GM12878 (cell line): ENCODE data around the gene IFI27L1. TPM values are rescaled to one million over a fixed set of nuclear protein-coding genes. Genes with fewer than 3 reads are reported as not detected.

Experiments
- ATAC-seq: fragments of 200-7000 bp; cut with Tn5 transposase; 3 replicates; pipeline ENCODE4 v1.9.1; 2020; ENCODE audit warnings: mild to moderate bottlenecking, moderate library complexity
- BruUV-seq: library from RNA; stranded (reverse); fragments of 400-500 nt; replicated peaks from 2 replicates; lab custom pipeline; 2021; lab: Mats Ljungman, UMichigan
- CTCF ChIA-PET: fragments of 300-600 bp; sonication (Branson Sonifier 250); formaldehyde crosslinking; extraction: SDS; loops from one replicate; lab custom pipeline; 2021; ENCODE audit warnings: inconsistent platforms; lab: Yijun Ruan, JAX
- POLR2A ChIA-PET: fragments of 350-600 bp; formaldehyde crosslinking; extraction: SDS; loops from one replicate; lab custom pipeline; 2021; ENCODE audit warnings: inconsistent platforms; lab: Charles Lee
- RAD21 ChIA-PET: fragments of 300-600 bp; sonication (Branson Sonifier 250); formaldehyde crosslinking; loops from one replicate; lab custom pipeline; 2023; ENCODE audit warnings: antibody characterized with exemption; ENCODE audit not compliant: unreplicated experiment; lab: Charles Lee
- SMC1A ChIA-PET: fragments of 300-600 bp; sonication (Branson Sonifier 250); formaldehyde crosslinking; loops from one replicate; lab custom pipeline; 2023; ENCODE audit not compliant: unreplicated experiment, uncharacterized antibody; lab: Charles Lee
- DNase-seq: peaks from one replicate; pipeline ENCODE4 v3.0.0-alpha.2; 2011; ENCODE audit warnings: low read depth, low spot score
- FAIRE-seq: peaks from 3 replicates; lab custom pipeline; 2011; peaks lifted over from hg19 to GRCh38; lab: Jason Lieb, UNC
- H2AFZ ChIP-seq: 2 replicates; pipeline ENCODE4 v1.6.0; 2011; ENCODE audit warnings: low read depth, low read length, control low read depth; ENCODE audit not compliant: control insufficient read depth
- H3K27ac ChIP-seq: 2 replicates; pipeline ENCODE4 v1.5.1; 2011; ENCODE audit warnings: control low read depth; ENCODE audit not compliant: control insufficient read depth, insufficient read depth
- H3K27me3 ChIP-seq, 2 experiments: replicated peaks in 1 of 2; 2 replicates each; pipeline versions ENCODE4 v1.6.0 to v1.6.1; 2011; ENCODE audit warnings: low read length in 1 of 2; ENCODE audit not compliant: control insufficient read depth in 2 of 2, insufficient read depth in 2 of 2
- H3K36me3 ChIP-seq, 2 experiments: 2 replicates each; pipeline ENCODE4 v1.5.1; 2011; ENCODE audit warnings: low read length in 1 of 2; ENCODE audit not compliant: control insufficient read depth in 2 of 2, insufficient read depth in 2 of 2
- H3K4me1 ChIP-seq: 2 replicates; pipeline ENCODE4 v1.6.1; 2011; ENCODE audit warnings: mild to moderate bottlenecking, low read length, moderate library complexity, mixed read lengths; ENCODE audit not compliant: control insufficient read depth, insufficient read depth
- H3K4me2 ChIP-seq: 2 replicates; pipeline ENCODE4 v1.6.0; 2011; ENCODE audit warnings: control low read depth; ENCODE audit not compliant: control insufficient read depth, insufficient read depth
- H3K4me3 ChIP-seq: fragments of 200-600 bp; sonication (generic); 2 replicates; pipeline ENCODE4 v1.5.1; 2016
- H3K79me2 ChIP-seq: 2 replicates; pipeline ENCODE4 v1.6.0; 2011; ENCODE audit warnings: low read length; ENCODE audit not compliant: control insufficient read depth, insufficient read depth
- H3K9ac ChIP-seq: 2 replicates; pipeline ENCODE4 v1.8.0; 2011; ENCODE audit warnings: low read length, control low read depth, mixed read lengths; ENCODE audit not compliant: control insufficient read depth, insufficient read depth
- H3K9me3 ChIP-seq: replicated peaks from 3 replicates; pipeline ENCODE4 v1.5.1; 2011; ENCODE audit warnings: mild to moderate bottlenecking, low read length; ENCODE audit not compliant: control insufficient read depth, insufficient read depth
- H4K20me1 ChIP-seq: 2 replicates; pipeline ENCODE4 v1.6.0; 2011; ENCODE audit not compliant: control insufficient read depth, insufficient read depth
- BCLAF1 ChIP-seq: fragments of 450-650 bp; IDR thresholded peaks from 2 replicates; pipeline ENCODE4 v1.6.1; 2017; ENCODE audit warnings: antibody characterized with exemption, mild to moderate bottlenecking, moderate library complexity
- EGR1 ChIP-seq, 2 experiments: IDR thresholded peaks; 1 replicate in 1 of 2; 2 replicates in 1 of 2; pipeline ENCODE4 v1.6.1; 2011 to 2012; ENCODE audit warnings: low read depth in 2 of 2, low read length in 2 of 2, borderline replicate concordance in 1 of 2, mild to moderate bottlenecking in 1 of 2, moderate library complexity in 1 of 2
- EP300 ChIP-seq, 2 experiments: fragments of 150-350 bp in 1 of 2; IDR thresholded peaks; 2 replicates each; pipeline ENCODE4 v1.6.1; 2011 to 2012; ENCODE audit warnings: low read depth in 2 of 2, low read length in 2 of 2, borderline replicate concordance in 1 of 2, improper control_type of control experiment in 1 of 2, inconsistent platforms in 1 of 2; ENCODE audit not compliant: control insufficient read depth in 1 of 2
- ETV6 ChIP-seq, 2 experiments: fragments of 450-650 bp in 1 of 2; IDR thresholded peaks in 1 of 2; conservative IDR thresholded peaks in 1 of 2; 2 replicates each; pipeline ENCODE4 v1.6.1; 2014; ENCODE audit warnings: antibody characterized with exemption in 1 of 2, borderline replicate concordance in 1 of 2, low read depth in 1 of 2, mild to moderate bottlenecking in 1 of 2, moderate library complexity in 1 of 2
- HDAC6 ChIP-seq: fragments of 200-600 bp; sonication (generic); IDR thresholded peaks from one replicate; pipeline ENCODE4 v1.8.0; 2017; ENCODE audit warnings: antibody characterized with exemption; ENCODE audit not compliant: unreplicated experiment
- IRF5 ChIP-seq: fragments of 450-650 bp; IDR thresholded peaks from 2 replicates; pipeline ENCODE4 v1.6.1; 2017; ENCODE audit warnings: borderline replicate concordance
- MYB ChIP-seq: fragments of 150-350 bp; IDR thresholded peaks from 2 replicates; pipeline ENCODE4 v1.6.1; 2014; ENCODE audit warnings: mild to moderate bottlenecking, low read depth, low read length, borderline replicate concordance
- NFYB ChIP-seq: IDR thresholded peaks from 2 replicates; pipeline ENCODE4 v1.6.1; 2011; ENCODE audit warnings: low read depth, mild to moderate bottlenecking, low read length, improper control_type of control experiment, moderate library complexity; ENCODE audit not compliant: insufficient read depth
- SIN3A ChIP-seq: IDR thresholded peaks from 2 replicates; pipeline ENCODE4 v1.6.1; 2012; ENCODE audit warnings: low read depth, low read length, improper control_type of control experiment
- SKIL ChIP-seq: fragments of 450-650 bp; IDR thresholded peaks from 2 replicates; pipeline ENCODE4 v1.6.1; 2017; ENCODE audit warnings: mild to moderate bottlenecking, low read depth, inconsistent platforms; ENCODE audit not compliant: poor library complexity, severe bottlenecking
- ZSCAN29 ChIP-seq: fragments of 450-650 bp; IDR thresholded peaks from 2 replicates; pipeline ENCODE4 v1.6.1; 2017; ENCODE audit warnings: mild to moderate bottlenecking, moderate library complexity
- ZZZ3 ChIP-seq: IDR thresholded peaks from 2 replicates; pipeline ENCODE4 v1.6.1; 2011; ENCODE audit warnings: low read depth; ENCODE audit not compliant: control insufficient read depth, insufficient read length
- WGBS: methylation state at CpG from one replicate; pipeline ENCODE4 v1.1.6; 2016; ENCODE audit warnings: low lambda C conversion rate; ENCODE audit not compliant: insufficient replicate concordance, insufficient coverage; ENCODE audit errors: missing lambda C conversion rate; 5-methylcytosine and 5-hydroxymethylcytosine counted together
- in situ Hi-C: fragments of 300-500 bp; cut with MboI; formaldehyde crosslinking; loops from 9 replicates; pipeline ENCODE4 v1.14.3; 2018; ENCODE audit warnings: mixed read lengths
- intact Hi-C: fragments of 100-400 bp; cut with micrococcal nuclease; formaldehyde crosslinking; loops from one replicate; pipeline ENCODE4 v1.14.2; 2022; ENCODE audit not compliant: unreplicated experiment
- polyA plus RNA-seq, 11 experiments: library from polyadenylated mRNA; depleted of rRNA in 4 of 11; unstranded in 6 of 11; stranded (reverse) in 5 of 11; fragments of >200 nt; fragmentation: Nextera tagmentation in 4 of 11; fragmentation: Illumina TruSeq in 1 of 11; extraction: Ambion mirVana in 4 of 11; extraction: Trizol in 1 of 11; gene quantifications; 1 replicate in 1 of 11; 2 replicates in 10 of 11; pipeline versions ENCODE4 v1.2.1 to v1.2.3, GENCODE V29; 2011 to 2016; ENCODE audit warnings: inconsistent platforms in 2 of 11, missing spikeins in 2 of 11, low read depth in 1 of 11
- total RNA-seq, 4 experiments: library from RNA; depleted of rRNA in 3 of 4; stranded (reverse); fragments of >200 nt in 3 of 4; fragmentation: Illumina TruSeq in 1 of 4; extraction: Trizol in 1 of 4; gene quantifications; 2 replicates each; pipeline versions ENCODE4 v1.2.1 to v1.2.3, GENCODE V29; 2013 to 2021
- TF ChIP-seq, protein P1 (sequence below): fragments of 450-650 bp; IDR thresholded peaks from 2 replicates; pipeline ENCODE4 v1.6.1; 2018; ENCODE audit warnings: mild to moderate bottlenecking, low read depth, moderate library complexity; ENCODE audit not compliant: partially characterized antibody

Gene IFI27L1
- total and polyA plus RNA-seq, 10 of the 15 experiments (the other 5 are each of a cell fraction or from before 2014, with no cell fraction given) = 17.4 to 38.8 (median 27.6) TPM

DNA sequence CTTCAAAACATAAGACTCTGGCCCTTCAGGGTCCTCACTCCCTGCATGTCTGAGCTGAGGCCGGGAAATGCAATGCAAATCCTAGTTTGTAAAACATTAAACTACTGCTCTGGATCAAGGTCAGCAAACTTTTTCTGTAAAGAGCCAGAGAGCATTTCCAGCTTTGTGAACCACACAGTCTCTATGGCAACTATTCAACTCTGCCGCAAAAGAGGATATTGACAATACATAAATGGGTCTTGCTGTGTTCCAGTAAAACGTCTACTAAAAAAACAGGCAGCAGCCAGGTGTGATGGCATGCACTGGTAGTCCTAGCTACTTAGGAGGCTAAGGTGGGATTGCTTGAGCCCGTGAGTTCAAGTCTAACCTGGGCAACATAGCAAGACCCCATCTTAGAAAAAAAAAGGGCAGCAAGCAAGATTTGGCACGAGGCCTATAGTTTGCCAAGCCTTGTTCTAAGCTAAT is 22.4 kb upstream of the IFI27L1 start:
- no peak for FAIRE-seq
- Histone ChIP-seq H4K20me1 (peaks cover 2% of the 10 kb centered on the region; the same call in 1 of the 2 replicates), H3K4me2 (no peak overlapping the region), H3K9ac (no peak overlapping the region), H3K36me3 (peaks cover 47 to 48% of the 10 kb centered on the region in 2 experiments), H3K4me3 (no peak overlapping the region), H2AFZ (no peak overlapping the region), H3K27ac (no peak overlapping the region), H3K79me2 (peaks cover 2% of the 10 kb centered on the region), H3K27me3 (no peaks in the 10 kb centered on the region), H3K9me3 (no peaks in the 10 kb centered on the region), H3K4me1 (peaks cover 26% of the 10 kb centered on the region)
- ChIA-PET SMC1A (interaction anchor here (0.7 to 1.5 kb wide), 4 partner anchors 8 to 21 kb away, joined by 3 to 5 read pairs (median 4); no protein-coding TSS in a partner anchor), RAD21 (interaction anchor here (1.1 kb wide), 1 partner anchor 22 kb away, joined by 4 read pairs; no protein-coding TSS in a partner anchor), CTCF (interaction anchor here (0.6 to 7.1 kb wide), 7 partner anchors 22 to 119 kb away, joined by 3 to 34 read pairs (median 4); partner anchors contain the start of genes DDX24 and IFI27L1), POLR2A (no interaction called here)
- ATAC-seq = no peak
- WGBS = 92% methylated on average over 5 of the region's 5 CpGs
- no peak for DNase-seq
- intact Hi-C loops = no loop called here
- no TSS peak for BruUV-seq
- in situ Hi-C loops = no loop called here
- no peak for TF ChIP-seq IRF5
- no peak for TF ChIP-seq SIN3A
- no peak for TF ChIP-seq ETV6 (conservative IDR thresholded peaks at IDR 0.05 in 1 of 2, IDR thresholded peaks at IDR 0.05 in 1 of 2; ENCODE audit: borderline replicate concordance in 1 of 2, low read depth in 1 of 2)
- no peak for TF ChIP-seq ZZZ3
- TF ChIP-seq EGR1 (IDR thresholded peaks at IDR 0.05; ENCODE audit: borderline replicate concordance in 1 of 2, low read depth in 2 of 2, low read length in 2 of 2) = no peak
- no peak for TF ChIP-seq SKIL
- TF ChIP-seq, protein P1, sequence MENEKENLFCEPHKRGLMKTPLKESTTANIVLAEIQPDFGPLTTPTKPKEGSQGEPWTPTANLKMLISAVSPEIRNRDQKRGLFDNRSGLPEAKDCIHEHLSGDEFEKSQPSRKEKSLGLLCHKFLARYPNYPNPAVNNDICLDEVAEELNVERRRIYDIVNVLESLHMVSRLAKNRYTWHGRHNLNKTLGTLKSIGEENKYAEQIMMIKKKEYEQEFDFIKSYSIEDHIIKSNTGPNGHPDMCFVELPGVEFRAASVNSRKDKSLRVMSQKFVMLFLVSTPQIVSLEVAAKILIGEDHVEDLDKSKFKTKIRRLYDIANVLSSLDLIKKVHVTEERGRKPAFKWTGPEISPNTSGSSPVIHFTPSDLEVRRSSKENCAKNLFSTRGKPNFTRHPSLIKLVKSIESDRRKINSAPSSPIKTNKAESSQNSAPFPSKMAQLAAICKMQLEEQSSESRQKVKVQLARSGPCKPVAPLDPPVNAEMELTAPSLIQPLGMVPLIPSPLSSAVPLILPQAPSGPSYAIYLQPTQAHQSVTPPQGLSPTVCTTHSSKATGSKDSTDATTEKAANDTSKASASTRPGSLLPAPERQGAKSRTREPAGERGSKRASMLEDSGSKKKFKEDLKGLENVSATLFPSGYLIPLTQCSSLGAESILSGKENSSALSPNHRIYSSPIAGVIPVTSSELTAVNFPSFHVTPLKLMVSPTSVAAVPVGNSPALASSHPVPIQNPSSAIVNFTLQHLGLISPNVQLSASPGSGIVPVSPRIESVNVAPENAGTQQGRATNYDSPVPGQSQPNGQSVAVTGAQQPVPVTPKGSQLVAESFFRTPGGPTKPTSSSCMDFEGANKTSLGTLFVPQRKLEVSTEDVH = no peak
- no peak for TF ChIP-seq EP300 (IDR thresholded peaks at IDR 0.05; ENCODE audit: borderline replicate concordance in 1 of 2, control insufficient read depth in 1 of 2, low read depth in 2 of 2, low read length in 2 of 2)
- TF ChIP-seq ZSCAN29 = no peak
- TF ChIP-seq BCLAF1 = no peak
- TF ChIP-seq HDAC6 = no peak
- TF ChIP-seq MYB = no peak
- no peak for TF ChIP-seq NFYB
